Thoracic aorta (tissue), 2 donors: ENCODE data around the gene SNTG2. TPM values are rescaled to one million over a fixed set of nuclear protein-coding genes. Genes with fewer than 3 reads are reported as not detected.

ENCODE experiments used
- ATAC-seq: fragments of 150-250 bp; one replicate; pipeline ENCODE4 v1.8.0; 2017; ENCODE audit warnings: low read depth; ENCODE audit not compliant: insufficient number of reproducible peaks, low FRiP score
- DNase-seq: peaks from one replicate; pipeline ENCODE4 v3.0.0-alpha.2; 2020; ENCODE audit warnings: low spot score
- H3K27ac ChIP-seq, 2 donors: fragments of 200-600 bp; sonication (generic); 1 replicate in 1 of 2; 2 replicates in 1 of 2; pipeline ENCODE4 v1.5.1; 2016; ENCODE audit warnings: mild to moderate bottlenecking in 2 of 2, moderate library complexity in 2 of 2
- H3K27me3 ChIP-seq: fragments of 200-600 bp; sonication (generic); replicated peaks from 2 replicates; pipeline ENCODE4 v1.6.0; 2016; ENCODE audit warnings: mild to moderate bottlenecking; ENCODE audit not compliant: insufficient read depth
- H3K36me3 ChIP-seq: fragments of 200-600 bp; sonication (generic); one replicate; pipeline ENCODE4 v1.5.1; 2016
- H3K4me1 ChIP-seq, 2 donors: fragments of 200-600 bp; sonication (generic); 1 replicate in 1 of 2; 2 replicates in 1 of 2; pipeline versions ENCODE4 v1.5.1 to v1.6.0; 2016; ENCODE audit warnings: low read depth in 2 of 2, mild to moderate bottlenecking in 1 of 2; ENCODE audit not compliant: control insufficient read depth in 1 of 2
- H3K4me3 ChIP-seq: fragments of 200-600 bp; sonication (generic); 2 replicates; pipeline ENCODE4 v1.5.1; 2016; ENCODE audit warnings: mild to moderate bottlenecking
- H3K9me3 ChIP-seq: fragments of 200-600 bp; sonication (generic); 2 replicates; pipeline ENCODE4 v1.5.1; 2016
- CTCF ChIP-seq: fragments of 200-600 bp; sonication (generic); IDR thresholded peaks from one replicate; pipeline ENCODE4 v1.5.1; 2019; ENCODE audit warnings: antibody characterized with exemption
- total RNA-seq, 2 donors: library from RNA; depleted of rRNA; stranded (reverse); fragments of >200 nt; gene quantifications; one replicate each; pipeline versions ENCODE4 v1.1.0 to v1.2.3, GENCODE V29; 2016

SNTG2 gene
- total RNA-seq, 2 donors from 2014 or later, result 8.9 to 18.6 TPM

DNA sequence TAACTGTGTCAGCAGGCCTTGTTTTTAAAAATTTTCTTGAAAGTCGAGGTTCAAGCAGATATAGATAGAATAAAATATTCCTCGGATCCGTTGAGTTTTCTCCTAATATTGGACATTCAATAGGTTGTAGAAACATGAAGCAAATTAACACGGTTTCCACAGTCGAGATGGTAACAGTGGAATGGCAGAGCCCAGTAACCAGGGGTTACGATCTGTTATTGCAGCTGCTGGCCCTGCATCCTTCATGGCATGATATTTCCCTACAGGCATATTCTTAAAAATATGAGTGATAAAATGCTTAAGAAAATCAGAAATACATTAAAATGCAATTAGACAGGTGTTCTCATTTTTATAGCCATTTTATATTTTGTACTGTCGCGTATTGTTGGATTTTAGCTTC is 117.6 kb downstream of the SNTG2 start:
- ATAC-seq (no peak), DNase-seq (no peak)
- H3K9me3 ChIP-seq, result peaks cover 4% of the 10 kb centered on the region
- no peaks in the 10 kb centered on the region for H3K27me3 ChIP-seq
- no peak overlapping the region for H3K4me3 ChIP-seq
- no peaks in the 10 kb centered on the region for H3K4me1 ChIP-seq
- H3K36me3 ChIP-seq, result no peaks in the 10 kb centered on the region
- TF ChIP-seq CTCF, result no peak
- H3K27ac ChIP-seq, result no peak overlapping the region

- Histone ChIP-seq H3K27ac (no peak overlapping the region), H3K4me3 (no peak overlapping the region), H3K27me3 (no peaks in the 10 kb centered on the region), H3K4me1 (no peaks in the 10 kb centered on the region), H3K9me3 (peaks cover 4% of the 10 kb centered on the region), H3K36me3 (no peaks in the 10 kb centered on the region)
- ATAC-seq, result no peak
- no peak for TF ChIP-seq CTCF
- no peak for DNase-seq
These were observed 118.2 kb downstream of the SNTG2 start for GRCh38 chr2:1068822-1069221.

GRCh38 chr2:1069847-1070246 is 119.2 kb downstream of the SNTG2 start:
- no peak for TF ChIP-seq CTCF

DNA sequence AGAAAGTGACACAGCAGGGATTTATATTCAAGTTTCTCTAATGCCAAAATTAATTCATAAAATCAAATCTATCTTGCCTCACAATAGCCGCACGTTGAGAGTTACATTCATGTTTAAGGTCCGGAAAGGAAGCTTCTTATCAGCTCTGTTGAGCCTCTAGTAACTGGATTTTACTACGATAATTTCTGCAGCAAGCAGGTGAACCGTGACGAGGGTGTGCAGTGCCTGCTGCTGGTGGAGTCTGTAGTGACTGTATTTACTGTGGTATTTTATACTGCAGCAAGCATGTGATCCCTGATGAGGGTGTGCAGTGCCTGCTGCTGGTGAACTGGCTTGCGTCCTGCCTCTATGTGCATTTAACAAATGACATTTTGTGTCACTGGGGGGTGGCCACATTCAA is 120.0 kb downstream of the SNTG2 start:
- Histone ChIP-seq H3K36me3 (no peaks in the 10 kb centered on the region), H3K9me3 (peaks cover 4% of the 10 kb centered on the region), H3K27ac (no peak overlapping the region), H3K27me3 (no peaks in the 10 kb centered on the region), H3K4me1 (no peaks in the 10 kb centered on the region), H3K4me3 (no peak overlapping the region)
- ATAC-seq (no peak), DNase-seq (no peak)
- no peak for TF ChIP-seq CTCF

More at GRCh38 chr2:1069847-1070246, 119.2 kb downstream of the SNTG2 start:
- H3K27me3 ChIP-seq, result no peaks in the 10 kb centered on the region
- ATAC-seq (no peak), DNase-seq (no peak)
- H3K4me3 ChIP-seq, result no peak overlapping the region
- no peak overlapping the region for H3K27ac ChIP-seq
- H3K4me1 ChIP-seq, result no peaks in the 10 kb centered on the region
- peaks cover 4% of the 10 kb centered on the region for H3K9me3 ChIP-seq
- H3K36me3 ChIP-seq, result no peaks in the 10 kb centered on the region

GRCh38 chr2:1071650-1072049 is 121.0 kb downstream of the SNTG2 start:
- H3K27me3 ChIP-seq, result no peaks in the 10 kb centered on the region
- H3K9me3 ChIP-seq, result peaks cover 4% of the 10 kb centered on the region
- DNase-seq (no peak), ATAC-seq (no peak)
- no peak overlapping the region for H3K4me3 ChIP-seq
- no peaks in the 10 kb centered on the region for H3K36me3 ChIP-seq
- no peaks in the 10 kb centered on the region for H3K4me1 ChIP-seq
- no peak overlapping the region for H3K27ac ChIP-seq
- TF ChIP-seq CTCF, result no peak
